K562 (cell line): ENCODE measurements around the gene KMT2A. TPM values are rescaled to one million over a fixed set of nuclear protein-coding genes. Genes with fewer than 3 reads are reported as not detected.

Experiments used
- GABPB1 ChIP-seq: sonication (generic); formaldehyde crosslinking; IDR thresholded peaks from 2 replicates; pipeline ENCODE4 v1.8.0; 2022; ENCODE audit warnings: mild to moderate bottlenecking, missing genetic modification reagents
- NFIC ChIP-seq: fragments of 450-650 bp; IDR thresholded peaks from 2 replicates; pipeline ENCODE4 v1.6.1; 2017; ENCODE audit warnings: mild to moderate bottlenecking, inconsistent platforms
- RBM17 ChIP-seq: fragments of 200-400 bp; formaldehyde crosslinking; IDR thresholded peaks from 2 replicates; pipeline ENCODE4 v1.6.1; 2017; ENCODE audit warnings: low read depth, mild to moderate bottlenecking, low read length, borderline replicate concordance
- SFPQ ChIP-seq: fragments of 200-400 bp; formaldehyde crosslinking; IDR thresholded peaks from 2 replicates; pipeline ENCODE4 v1.6.1; 2017; ENCODE audit warnings: mild to moderate bottlenecking, low read depth, low read length, moderate library complexity
- SPI1 ChIP-seq: IDR thresholded peaks from 2 replicates; pipeline ENCODE4 v1.6.1; 2011; ENCODE audit warnings: low read depth, low read length, control low read depth, borderline replicate concordance
- TCF3 ChIP-seq: sonication (generic); formaldehyde crosslinking; IDR thresholded peaks from 2 replicates; pipeline ENCODE4 v1.4.0; 2020; ENCODE audit warnings: mild to moderate bottlenecking, missing genetic modification reagents
- ZNF175 ChIP-seq: fragments of 200-800 bp; sonication (Bioruptor generic); IDR thresholded peaks from 2 replicates; pipeline ENCODE4 v1.6.1; 2016; ENCODE audit warnings: low read depth, mild to moderate bottlenecking, missing genetic modification characterization, missing compliant biosample characterization
- ZNF507 ChIP-seq: conservative IDR thresholded peaks from 2 replicates; pipeline ENCODE4 v1.6.1; 2017; ENCODE audit warnings: missing genetic modification characterization, missing compliant biosample characterization
- polyA plus RNA-seq, 8 experiments: library from polyadenylated mRNA; depleted of rRNA in 4 of 8; stranded (reverse) in 5 of 8; unstranded in 3 of 8; fragments of >200 nt; fragmentation: Nextera tagmentation in 2 of 8; fragmentation: Illumina TruSeq in 1 of 8; extraction: Ambion mirVana in 2 of 8; extraction: Trizol in 1 of 8; gene quantifications; 2 replicates each; pipeline versions ENCODE4 v1.2.1 to v1.2.3, GENCODE V29; 2011 to 2014; ENCODE audit warnings: inconsistent platforms in 1 of 8, missing spikeins in 1 of 8
- total RNA-seq, 7 experiments: library from RNA; depleted of rRNA in 6 of 7; stranded (reverse); fragments of >200 nt in 6 of 7; fragmentation: Illumina TruSeq in 2 of 7; extraction: Trizol in 2 of 7; gene quantifications; 2 replicates each; pipeline versions ENCODE4 v1.2.1 to v1.2.3, GENCODE V29; 2011 to 2021; ENCODE audit warnings: low replicate concordance in 1 of 7
- TF ChIP-seq, protein P1 (sequence below), 2 experiments: fragments of 450-650 bp in 1 of 2; sonication (generic) in 1 of 2; formaldehyde crosslinking in 1 of 2; IDR thresholded peaks; 2 replicates each; pipeline versions ENCODE4 v1.7.1 to v1.9.0; 2016 to 2022; ENCODE audit warnings: inconsistent platforms in 1 of 2, mild to moderate bottlenecking in 1 of 2, missing genetic modification reagents in 1 of 2
- TF ChIP-seq, protein P2 (sequence below): sonication (generic); formaldehyde crosslinking; IDR thresholded peaks from 2 replicates; pipeline ENCODE4 v1.8.1; 2023; ENCODE audit warnings: mild to moderate bottlenecking, missing genetic modification reagents
- TF ChIP-seq, protein P3 (sequence below): fragments of 450-650 bp; formaldehyde crosslinking; IDR thresholded peaks from 2 replicates; pipeline ENCODE4 v1.4.0; 2020; ENCODE audit warnings: mild to moderate bottlenecking, moderate library complexity

The KMT2A gene
- total and polyA plus RNA-seq, 9 of the 15 experiments (the other 6 are each of a cell fraction or from before 2014, with no cell fraction given) = 9.6 to 59.9 (median 32.6) TPM

DNA sequence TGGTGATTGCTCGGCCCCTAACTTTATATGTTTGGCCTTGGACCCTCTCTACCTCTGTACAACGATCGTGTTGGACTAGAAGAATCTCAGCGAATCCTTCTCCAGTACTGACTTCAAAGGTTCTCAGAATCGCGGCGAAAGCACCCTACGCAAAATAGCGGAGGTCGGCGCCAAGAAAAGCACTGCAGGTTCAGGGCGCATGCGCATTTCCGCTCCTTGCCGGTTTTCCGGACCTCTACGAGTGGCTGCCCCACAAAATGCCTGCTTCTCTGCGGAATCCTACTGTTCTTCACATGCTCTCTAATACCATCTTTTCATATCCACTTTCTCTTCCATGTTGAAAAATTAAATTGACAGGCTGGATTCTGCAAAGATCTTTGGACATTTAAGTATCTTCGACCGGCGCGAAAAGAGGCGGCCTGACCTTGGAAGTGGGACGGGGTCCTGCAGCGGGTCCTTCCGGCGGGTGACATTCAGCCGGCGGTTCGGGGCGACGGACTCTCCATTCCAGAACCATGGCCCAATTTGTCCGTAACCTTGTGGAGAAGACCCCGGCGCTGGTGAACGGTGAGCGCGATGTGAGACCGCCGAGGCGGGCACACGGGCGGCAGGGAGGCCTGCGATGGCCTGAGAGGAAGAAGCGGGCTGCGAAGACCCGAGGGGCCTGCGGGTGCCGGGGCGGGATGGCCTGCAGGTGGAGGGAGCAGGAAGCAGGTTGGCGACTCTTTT lies 35.0 kb upstream of the KMT2A start, which contains the start of gene ATP5MG (continued):
- TF ChIP-seq, protein P1, sequence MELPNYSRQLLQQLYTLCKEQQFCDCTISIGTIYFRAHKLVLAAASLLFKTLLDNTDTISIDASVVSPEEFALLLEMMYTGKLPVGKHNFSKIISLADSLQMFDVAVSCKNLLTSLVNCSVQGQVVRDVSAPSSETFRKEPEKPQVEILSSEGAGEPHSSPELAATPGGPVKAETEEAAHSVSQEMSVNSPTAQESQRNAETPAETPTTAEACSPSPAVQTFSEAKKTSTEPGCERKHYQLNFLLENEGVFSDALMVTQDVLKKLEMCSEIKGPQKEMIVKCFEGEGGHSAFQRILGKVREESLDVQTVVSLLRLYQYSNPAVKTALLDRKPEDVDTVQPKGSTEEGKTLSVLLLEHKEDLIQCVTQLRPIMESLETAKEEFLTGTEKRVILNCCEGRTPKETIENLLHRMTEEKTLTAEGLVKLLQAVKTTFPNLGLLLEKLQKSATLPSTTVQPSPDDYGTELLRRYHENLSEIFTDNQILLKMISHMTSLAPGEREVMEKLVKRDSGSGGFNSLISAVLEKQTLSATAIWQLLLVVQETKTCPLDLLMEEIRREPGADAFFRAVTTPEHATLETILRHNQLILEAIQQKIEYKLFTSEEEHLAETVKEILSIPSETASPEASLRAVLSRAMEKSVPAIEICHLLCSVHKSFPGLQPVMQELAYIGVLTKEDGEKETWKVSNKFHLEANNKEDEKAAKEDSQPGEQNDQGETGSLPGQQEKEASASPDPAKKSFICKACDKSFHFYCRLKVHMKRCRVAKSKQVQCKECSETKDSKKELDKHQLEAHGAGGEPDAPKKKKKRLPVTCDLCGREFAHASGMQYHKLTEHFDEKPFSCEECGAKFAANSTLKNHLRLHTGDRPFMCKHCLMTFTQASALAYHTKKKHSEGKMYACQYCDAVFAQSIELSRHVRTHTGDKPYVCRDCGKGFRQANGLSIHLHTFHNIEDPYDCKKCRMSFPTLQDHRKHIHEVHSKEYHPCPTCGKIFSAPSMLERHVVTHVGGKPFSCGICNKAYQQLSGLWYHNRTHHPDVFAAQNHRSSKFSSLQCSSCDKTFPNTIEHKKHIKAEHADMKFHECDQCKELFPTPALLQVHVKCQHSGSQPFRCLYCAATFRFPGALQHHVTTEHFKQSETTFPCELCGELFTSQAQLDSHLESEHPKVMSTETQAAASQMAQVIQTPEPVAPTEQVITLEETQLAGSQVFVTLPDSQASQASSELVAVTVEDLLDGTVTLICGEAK (IDR thresholded peaks at IDR 0.05) = peak; percentile 17; the same call in 1 of the 2 replicates
- TF ChIP-seq, protein P1 (CRISPR knock-in tag; IDR thresholded peaks at IDR 0.05) = no peak
- TF ChIP-seq ZNF175 (CRISPR knock-in tag) (no peak), NFIC (no peak), ZNF507 (no peak), SPI1 (no peak), GABPB1 (CRISPR knock-in tag) (peak; percentile 37; the same call in 1 of the 2 replicates), RBM17 (no peak), SFPQ (no peak), TCF3 (CRISPR knock-in tag) (no peak)
- TF ChIP-seq, protein P2, sequence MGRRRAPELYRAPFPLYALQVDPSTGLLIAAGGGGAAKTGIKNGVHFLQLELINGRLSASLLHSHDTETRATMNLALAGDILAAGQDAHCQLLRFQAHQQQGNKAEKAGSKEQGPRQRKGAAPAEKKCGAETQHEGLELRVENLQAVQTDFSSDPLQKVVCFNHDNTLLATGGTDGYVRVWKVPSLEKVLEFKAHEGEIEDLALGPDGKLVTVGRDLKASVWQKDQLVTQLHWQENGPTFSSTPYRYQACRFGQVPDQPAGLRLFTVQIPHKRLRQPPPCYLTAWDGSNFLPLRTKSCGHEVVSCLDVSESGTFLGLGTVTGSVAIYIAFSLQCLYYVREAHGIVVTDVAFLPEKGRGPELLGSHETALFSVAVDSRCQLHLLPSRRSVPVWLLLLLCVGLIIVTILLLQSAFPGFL = peak; percentile 72; the same call in 1 of the 2 replicates
- TF ChIP-seq, protein P3, sequence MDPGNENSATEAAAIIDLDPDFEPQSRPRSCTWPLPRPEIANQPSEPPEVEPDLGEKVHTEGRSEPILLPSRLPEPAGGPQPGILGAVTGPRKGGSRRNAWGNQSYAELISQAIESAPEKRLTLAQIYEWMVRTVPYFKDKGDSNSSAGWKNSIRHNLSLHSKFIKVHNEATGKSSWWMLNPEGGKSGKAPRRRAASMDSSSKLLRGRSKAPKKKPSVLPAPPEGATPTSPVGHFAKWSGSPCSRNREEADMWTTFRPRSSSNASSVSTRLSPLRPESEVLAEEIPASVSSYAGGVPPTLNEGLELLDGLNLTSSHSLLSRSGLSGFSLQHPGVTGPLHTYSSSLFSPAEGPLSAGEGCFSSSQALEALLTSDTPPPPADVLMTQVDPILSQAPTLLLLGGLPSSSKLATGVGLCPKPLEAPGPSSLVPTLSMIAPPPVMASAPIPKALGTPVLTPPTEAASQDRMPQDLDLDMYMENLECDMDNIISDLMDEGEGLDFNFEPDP (CRISPR knock-in tag) = no peak
